ENCODE measurements around the gene SMAD3. TPM values are rescaled to one million over a fixed set of nuclear protein-coding genes. Genes with fewer than 3 reads are reported as not detected.
A peak's percentile ranks its signal among the peaks of the same experiment; 100 is the strongest.

SMAD3 gene
- total RNA-seq, 1 experiment from 2014 or later = 89.2 TPM

DNA sequence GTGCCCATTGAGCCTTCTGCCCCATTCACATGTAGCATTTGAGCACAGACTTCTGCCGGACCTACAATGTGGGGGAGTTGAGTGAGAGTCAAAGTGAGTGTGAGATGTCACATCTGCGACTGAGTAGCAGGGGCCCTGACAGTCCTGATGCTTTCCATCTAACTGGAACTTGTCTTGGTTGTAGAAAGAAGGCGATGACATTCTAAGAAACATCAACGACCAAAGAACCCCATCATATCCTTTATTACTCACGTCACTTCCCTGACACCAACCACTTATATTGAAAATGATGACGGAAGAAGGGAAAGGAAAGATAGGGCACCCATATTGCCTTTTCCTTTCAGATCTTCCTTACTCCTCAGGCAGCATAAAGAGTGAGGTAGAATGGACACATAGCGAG is 30.5 kb downstream of the SMAD3 start:
- DNase-seq (ENCODE audit: low read depth, low spot score) (no peak), ATAC-seq (no peak)
- RAD21 ChIA-PET (ENCODE audit: low non-redundant PET in 1 of 2, low total read pairs in 2 of 2, uncharacterized antibody in 2 of 2, unreplicated experiment in 2 of 2) = no interaction called here
- Histone ChIP-seq H3K79me2 (ENCODE audit: insufficient read depth, low read length) (peaks cover 98% of the 10 kb centered on the region), H3K4me2 (ENCODE audit: low read length) (peak overlapping the region; percentile 48; the same call in 1 of the 2 replicates), H3K9me3 (ENCODE audit: control insufficient read depth in 1 of 2, insufficient read depth in 1 of 2, low read depth in 1 of 2, low read length in 2 of 2) (no peaks in the 10 kb centered on the region), H3K9me2 (ENCODE audit: insufficient read depth) (no peaks in the 10 kb centered on the region), H3K4me3 (replicated peaks in 1 of 2; ENCODE audit: low read depth in 1 of 2, low read length in 2 of 2) (no peak overlapping the region), H3K4me1 (ENCODE audit: control insufficient read depth in 1 of 2, insufficient read depth in 2 of 2, low read length in 2 of 2) (peaks cover 55 to 83% of the 10 kb centered on the region in 2 experiments), H3K9ac (ENCODE audit: low read length) (no peak overlapping the region), H2AFZ (ENCODE audit: low read depth, low read length, poor library complexity, severe bottlenecking) (no peak overlapping the region), H3K27me3 (ENCODE audit: insufficient read depth, low read length) (no peaks in the 10 kb centered on the region), H3K27ac (ENCODE audit: low read depth, low read length) (no peak overlapping the region), H3K36me3 (ENCODE audit: control insufficient read depth in 1 of 2, insufficient read depth in 2 of 2, low read length in 2 of 2) (peaks cover 0 to 26% of the 10 kb centered on the region in 2 experiments; a peak in 1 of 4 replicates), H4K20me1 (ENCODE audit: insufficient read depth) (peaks cover 7% of the 10 kb centered on the region; the same call in 1 of the 2 replicates)
- intact Hi-C loops (cut with micrococcal nuclease) = no loop called here
- POLR2A ChIA-PET = no interaction called here
- CTCF ChIA-PET = interaction anchor here (0.6 kb wide), 1 partner anchor 11 kb away, joined by 3 read pairs; no protein-coding TSS in a partner anchor
- TF ChIP-seq CEBPB (IDR thresholded peaks at IDR 0.05; ENCODE audit: low read depth) = no peak
- TF ChIP-seq, protein P1, sequence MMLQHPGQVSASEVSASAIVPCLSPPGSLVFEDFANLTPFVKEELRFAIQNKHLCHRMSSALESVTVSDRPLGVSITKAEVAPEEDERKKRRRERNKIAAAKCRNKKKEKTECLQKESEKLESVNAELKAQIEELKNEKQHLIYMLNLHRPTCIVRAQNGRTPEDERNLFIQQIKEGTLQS (IDR thresholded peaks at IDR 0.05) = no peak
- TF ChIP-seq SIN3A (IDR thresholded peaks at IDR 0.05; ENCODE audit: low read depth) = no peak
- no peak for TF ChIP-seq YY1 (IDR thresholded peaks at IDR 0.05; ENCODE audit: extremely low read depth, insufficient replicate concordance, low read depth, low read length)
- TF ChIP-seq POLR2A (IDR thresholded peaks at IDR 0.05; ENCODE audit: borderline replicate concordance, extremely low read depth, insufficient read depth, insufficient read length) = no peak
- TF ChIP-seq ZFX (IDR thresholded peaks at IDR 0.05) = no peak
- TF ChIP-seq FOSL1 (IDR thresholded peaks at IDR 0.05; ENCODE audit: low read depth) = no peak
- no peak for TF ChIP-seq EGR1 (IDR thresholded peaks at IDR 0.05; ENCODE audit: low read depth)
- TF ChIP-seq JUND (IDR thresholded peaks at IDR 0.05) = no peak
- TF ChIP-seq, protein P2, sequence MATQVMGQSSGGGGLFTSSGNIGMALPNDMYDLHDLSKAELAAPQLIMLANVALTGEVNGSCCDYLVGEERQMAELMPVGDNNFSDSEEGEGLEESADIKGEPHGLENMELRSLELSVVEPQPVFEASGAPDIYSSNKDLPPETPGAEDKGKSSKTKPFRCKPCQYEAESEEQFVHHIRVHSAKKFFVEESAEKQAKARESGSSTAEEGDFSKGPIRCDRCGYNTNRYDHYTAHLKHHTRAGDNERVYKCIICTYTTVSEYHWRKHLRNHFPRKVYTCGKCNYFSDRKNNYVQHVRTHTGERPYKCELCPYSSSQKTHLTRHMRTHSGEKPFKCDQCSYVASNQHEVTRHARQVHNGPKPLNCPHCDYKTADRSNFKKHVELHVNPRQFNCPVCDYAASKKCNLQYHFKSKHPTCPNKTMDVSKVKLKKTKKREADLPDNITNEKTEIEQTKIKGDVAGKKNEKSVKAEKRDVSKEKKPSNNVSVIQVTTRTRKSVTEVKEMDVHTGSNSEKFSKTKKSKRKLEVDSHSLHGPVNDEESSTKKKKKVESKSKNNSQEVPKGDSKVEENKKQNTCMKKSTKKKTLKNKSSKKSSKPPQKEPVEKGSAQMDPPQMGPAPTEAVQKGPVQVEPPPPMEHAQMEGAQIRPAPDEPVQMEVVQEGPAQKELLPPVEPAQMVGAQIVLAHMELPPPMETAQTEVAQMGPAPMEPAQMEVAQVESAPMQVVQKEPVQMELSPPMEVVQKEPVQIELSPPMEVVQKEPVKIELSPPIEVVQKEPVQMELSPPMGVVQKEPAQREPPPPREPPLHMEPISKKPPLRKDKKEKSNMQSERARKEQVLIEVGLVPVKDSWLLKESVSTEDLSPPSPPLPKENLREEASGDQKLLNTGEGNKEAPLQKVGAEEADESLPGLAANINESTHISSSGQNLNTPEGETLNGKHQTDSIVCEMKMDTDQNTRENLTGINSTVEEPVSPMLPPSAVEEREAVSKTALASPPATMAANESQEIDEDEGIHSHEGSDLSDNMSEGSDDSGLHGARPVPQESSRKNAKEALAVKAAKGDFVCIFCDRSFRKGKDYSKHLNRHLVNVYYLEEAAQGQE (IDR thresholded peaks at IDR 0.05; ENCODE audit: low read depth) = no peak
- TF ChIP-seq ZNF274 (IDR thresholded peaks at IDR 0.05; ENCODE audit: low read depth, low read length) = no peak
- TF ChIP-seq CBX3 (IDR thresholded peaks at IDR 0.05; ENCODE audit: low read depth) = no peak
- TF ChIP-seq EZH2phosphoT487 (IDR thresholded peaks at IDR 0.05; ENCODE audit: borderline replicate concordance) = no peak
- no peak for TF ChIP-seq SP1 (IDR thresholded peaks at IDR 0.05; ENCODE audit: low read depth)
- no peak for TF ChIP-seq ELF1 (IDR thresholded peaks at IDR 0.05; ENCODE audit: borderline replicate concordance, low read depth)
- TF ChIP-seq, protein P3, sequence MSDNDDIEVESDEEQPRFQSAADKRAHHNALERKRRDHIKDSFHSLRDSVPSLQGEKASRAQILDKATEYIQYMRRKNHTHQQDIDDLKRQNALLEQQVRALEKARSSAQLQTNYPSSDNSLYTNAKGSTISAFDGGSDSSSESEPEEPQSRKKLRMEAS (IDR thresholded peaks at IDR 0.05) = no peak
- TF ChIP-seq, protein P4, sequence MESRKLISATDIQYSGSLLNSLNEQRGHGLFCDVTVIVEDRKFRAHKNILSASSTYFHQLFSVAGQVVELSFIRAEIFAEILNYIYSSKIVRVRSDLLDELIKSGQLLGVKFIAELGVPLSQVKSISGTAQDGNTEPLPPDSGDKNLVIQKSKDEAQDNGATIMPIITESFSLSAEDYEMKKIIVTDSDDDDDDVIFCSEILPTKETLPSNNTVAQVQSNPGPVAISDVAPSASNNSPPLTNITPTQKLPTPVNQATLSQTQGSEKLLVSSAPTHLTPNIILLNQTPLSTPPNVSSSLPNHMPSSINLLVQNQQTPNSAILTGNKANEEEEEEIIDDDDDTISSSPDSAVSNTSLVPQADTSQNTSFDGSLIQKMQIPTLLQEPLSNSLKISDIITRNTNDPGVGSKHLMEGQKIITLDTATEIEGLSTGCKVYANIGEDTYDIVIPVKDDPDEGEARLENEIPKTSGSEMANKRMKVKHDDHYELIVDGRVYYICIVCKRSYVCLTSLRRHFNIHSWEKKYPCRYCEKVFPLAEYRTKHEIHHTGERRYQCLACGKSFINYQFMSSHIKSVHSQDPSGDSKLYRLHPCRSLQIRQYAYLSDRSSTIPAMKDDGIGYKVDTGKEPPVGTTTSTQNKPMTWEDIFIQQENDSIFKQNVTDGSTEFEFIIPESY (IDR thresholded peaks at IDR 0.05; ENCODE audit: extremely low read depth, insufficient replicate concordance, low read length) = no peak
- no TSS peak for BruUV-seq (replicated peaks)
